ENCODE measurements around the gene MYO5A.

The MYO5A gene

DNA sequence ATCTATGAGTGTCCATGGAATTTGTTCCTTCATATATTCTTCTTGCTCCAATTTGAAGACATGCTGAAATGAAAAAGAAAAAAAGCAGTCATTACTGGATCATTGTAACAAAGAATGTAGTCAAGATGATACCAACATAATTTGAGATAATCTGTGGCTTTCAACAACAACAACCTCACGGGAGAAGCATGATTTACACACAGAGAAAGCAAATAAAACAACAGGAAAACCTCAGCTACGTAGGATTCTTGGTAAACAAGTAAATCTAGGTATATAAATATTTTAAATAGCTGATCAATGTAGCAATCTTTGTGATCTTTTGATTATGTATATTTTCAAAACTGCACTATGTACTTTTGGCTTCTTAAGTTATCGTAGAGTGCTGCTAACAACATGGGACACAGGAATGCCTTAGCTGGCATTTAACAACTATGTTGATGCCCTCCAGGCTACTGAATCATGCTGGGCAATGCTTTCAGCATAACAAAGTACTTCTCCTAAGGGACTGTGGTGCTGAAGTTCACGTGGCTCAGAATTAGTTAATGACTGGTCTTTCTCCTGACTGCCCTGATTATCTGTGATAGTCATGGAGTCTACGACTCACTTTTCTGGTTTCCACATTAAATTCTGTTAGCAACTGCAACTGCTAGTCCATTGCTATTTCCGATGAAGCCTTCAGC, 136.5 kb downstream of the MYO5A start:
- no peak overlapping the region for H3K27ac ChIP-seq
- TF ChIP-seq CTCF (conservative IDR thresholded peaks at IDR 0.05) = no peak
- TF ChIP-seq ZFX (IDR thresholded peaks at IDR 0.05) = no peak

- no peak for TF ChIP-seq ZFX (IDR thresholded peaks at IDR 0.05)
- no peak for TF ChIP-seq CTCF (conservative IDR thresholded peaks at IDR 0.05)
- no peak overlapping the region for H3K27ac ChIP-seq
Measured at GRCh38 chr15:52391069-52391468, 137.6 kb downstream of the MYO5A start.

GRCh38 chr15:52385670-52386069, 143.0 kb downstream of the MYO5A start:
- TF ChIP-seq CTCF (conservative IDR thresholded peaks at IDR 0.05) (no peak), ZFX (IDR thresholded peaks at IDR 0.05) (no peak)
- no peak overlapping the region for H3K27ac ChIP-seq

DNA sequence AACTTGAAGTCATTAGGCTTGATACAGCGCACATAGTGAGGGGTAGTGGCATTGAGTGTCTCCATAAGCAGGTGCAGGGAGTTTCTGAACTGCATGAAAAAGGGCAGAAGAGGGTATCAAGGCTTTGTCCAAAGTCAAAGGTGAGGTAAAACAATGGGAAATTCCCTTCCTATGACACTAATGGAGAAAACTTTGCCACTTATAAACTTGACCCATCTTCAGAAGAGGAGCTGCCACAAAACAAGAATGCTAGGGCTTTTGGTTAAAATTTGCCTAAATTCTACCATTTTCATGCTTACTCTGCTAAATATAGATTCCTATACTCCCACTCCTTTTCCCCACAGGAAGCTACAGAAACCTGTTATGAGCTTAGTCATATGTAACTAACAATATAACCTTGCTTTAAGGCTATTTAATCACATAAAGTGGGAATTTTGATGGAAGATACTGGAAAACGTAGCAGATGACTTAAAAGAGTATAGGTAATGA, 145.5 kb downstream of the MYO5A start:
- H3K27ac ChIP-seq = no peak overlapping the region
- TF ChIP-seq ZFX (IDR thresholded peaks at IDR 0.05) (no peak), CTCF (conservative IDR thresholded peaks at IDR 0.05) (no peak)

DNA sequence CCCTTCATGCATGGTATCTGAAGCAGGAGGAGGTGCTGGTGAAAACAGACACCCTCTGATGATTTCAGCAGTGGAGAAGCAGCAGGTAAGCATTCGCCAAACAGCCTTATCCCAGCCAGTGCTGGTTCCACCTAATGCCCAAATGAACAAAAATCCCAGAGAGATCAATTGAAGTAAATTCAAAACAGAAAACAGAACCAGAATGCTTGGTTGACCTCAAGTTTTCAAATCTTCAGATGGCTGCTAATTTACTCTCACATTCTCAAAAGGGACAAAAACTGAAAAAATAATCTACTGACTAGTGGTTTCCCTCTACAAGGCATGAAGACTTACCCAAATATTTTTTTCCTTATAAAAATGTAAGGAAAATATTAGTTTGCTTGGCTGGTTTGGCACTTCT, 146.0 kb downstream of the MYO5A start:
- TF ChIP-seq ZFX (IDR thresholded peaks at IDR 0.05) = no peak
- no peak for TF ChIP-seq CTCF (conservative IDR thresholded peaks at IDR 0.05)
- H3K27ac ChIP-seq = no peak overlapping the region

GRCh38 chr15:52379395-52380106, 149.1 kb downstream of the MYO5A start:
- no peak overlapping the region for H3K27ac ChIP-seq
- TF ChIP-seq ZFX (IDR thresholded peaks at IDR 0.05) = no peak
- TF ChIP-seq CTCF (conservative IDR thresholded peaks at IDR 0.05) = no peak

DNA sequence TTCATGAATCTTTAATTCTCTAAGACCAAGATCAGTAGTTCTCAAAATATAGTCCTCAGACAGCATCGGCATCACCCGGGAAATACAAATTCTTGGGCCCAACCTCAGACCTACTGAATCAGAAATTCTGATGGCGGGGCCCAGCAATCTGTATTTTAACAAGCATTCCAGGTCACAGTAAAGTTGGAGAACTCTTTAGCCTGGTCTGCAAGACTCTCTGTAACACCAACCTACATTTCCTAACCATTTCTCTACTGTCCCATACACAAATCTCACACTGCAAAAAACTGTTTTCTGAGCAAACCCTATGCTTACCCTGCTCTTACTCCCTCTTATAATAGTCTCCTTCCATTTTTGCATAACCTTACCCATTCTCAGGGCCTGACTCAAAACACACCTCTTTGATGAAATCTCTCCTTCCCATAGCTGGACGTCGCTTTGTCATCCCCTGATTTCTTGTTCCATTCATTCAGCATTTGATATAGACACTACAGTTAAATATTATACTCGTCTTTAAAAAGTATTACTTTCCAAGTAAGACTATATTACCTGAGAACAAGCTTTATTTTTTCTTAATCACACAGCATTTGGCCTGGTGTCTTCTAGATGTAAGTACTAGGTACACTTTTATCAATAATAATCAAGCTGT, 149.8 kb downstream of the MYO5A start:
- H3K27ac ChIP-seq = no peak overlapping the region
- TF ChIP-seq CTCF (conservative IDR thresholded peaks at IDR 0.05) (no peak), ZFX (IDR thresholded peaks at IDR 0.05) (no peak)

Data from C4-2B (cell line).